Measurements from ENCODE around the gene CFAP46. TPM values are rescaled to one million over a fixed set of nuclear protein-coding genes. Genes with fewer than 3 reads are reported as not detected.

Gene CFAP46
- total RNA-seq, 1 donor from 2014 or later = 1.1 TPM

GRCh38 chr10:132980426-132981172 is 38.2 kb upstream of the CFAP46 start:
- intact Hi-C loops (cut with DNase I) = no loop called here
- ATAC-seq (no peak), DNase-seq (ENCODE audit: low spot score) (no peak)

DNA sequence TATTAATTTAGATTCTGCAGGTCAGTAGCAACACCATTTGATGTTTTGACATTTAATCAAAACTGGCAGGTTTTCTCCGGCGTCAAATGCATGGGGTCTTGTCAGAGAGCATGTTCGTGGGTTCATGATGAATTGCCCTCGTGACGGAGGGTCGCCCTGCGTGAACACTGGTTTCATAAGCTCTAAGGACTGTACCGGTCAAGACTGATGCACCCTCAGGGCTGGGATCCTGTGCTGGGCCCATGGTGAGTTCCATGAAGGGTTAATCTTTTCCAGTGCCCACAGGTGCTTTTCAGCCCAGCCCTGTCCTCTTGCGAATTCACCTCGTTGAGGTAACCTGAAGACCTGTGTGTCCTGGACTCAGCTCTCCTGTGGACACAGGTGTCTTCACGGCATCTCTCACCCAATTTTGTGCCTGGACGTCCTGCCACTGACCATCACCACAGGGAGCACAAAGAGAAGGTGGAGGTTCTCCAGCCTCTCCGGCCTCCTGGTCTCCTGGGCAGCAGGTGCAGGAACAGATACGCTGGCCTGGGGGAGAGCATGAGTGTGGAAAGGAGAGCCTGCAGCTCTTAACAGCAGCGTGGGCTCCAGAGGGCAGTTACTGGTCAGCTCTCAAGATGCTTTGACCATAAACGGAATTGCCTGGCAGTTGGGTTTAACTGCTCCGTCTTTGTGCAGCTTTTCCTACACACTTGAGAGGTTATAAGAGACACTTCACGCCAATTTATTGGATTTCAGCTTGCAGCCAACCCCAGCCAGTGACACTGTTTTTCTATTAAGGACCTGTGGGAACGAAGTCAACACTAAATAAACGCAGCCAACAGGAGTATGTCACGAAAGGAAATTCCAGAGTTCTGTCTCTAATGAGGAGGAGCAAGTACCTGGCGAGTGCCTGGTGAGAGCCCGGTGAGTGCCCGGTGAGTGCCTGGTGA is 37.4 kb upstream of the CFAP46 start:
- DNase-seq (ENCODE audit: low spot score) = no peak
- no peak for ATAC-seq
- intact Hi-C loops (cut with DNase I) = no loop called here

DNA sequence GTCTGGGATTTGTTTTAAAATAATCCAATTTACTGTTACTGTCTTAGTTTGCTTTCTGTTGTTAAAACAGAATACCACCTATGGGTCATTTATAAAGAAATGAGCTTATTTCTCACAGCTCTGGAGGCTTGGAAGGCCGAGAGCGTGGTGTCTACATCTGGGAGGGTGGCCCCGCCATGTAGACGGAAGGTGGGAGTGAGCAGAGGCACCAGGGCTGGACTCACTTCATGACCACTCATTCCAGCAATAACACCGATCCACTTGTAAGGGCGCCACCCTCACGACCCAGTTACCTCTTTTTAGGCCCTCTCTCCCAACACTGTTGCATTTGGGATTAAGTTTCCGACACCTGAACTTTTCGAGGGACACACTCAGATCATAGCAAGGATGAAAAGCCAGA is 36.2 kb upstream of the CFAP46 start:
- DNase-seq (ENCODE audit: low spot score) (peak; percentile 47), ATAC-seq (no peak)
- intact Hi-C loops (cut with DNase I) = no loop called here

GRCh38 chr10:132977807-132978206 is 35.4 kb upstream of the CFAP46 start:
- DNase-seq (ENCODE audit: low spot score) = peak; percentile 41
- intact Hi-C loops (cut with DNase I) = no loop called here
- ATAC-seq = no peak

DNA sequence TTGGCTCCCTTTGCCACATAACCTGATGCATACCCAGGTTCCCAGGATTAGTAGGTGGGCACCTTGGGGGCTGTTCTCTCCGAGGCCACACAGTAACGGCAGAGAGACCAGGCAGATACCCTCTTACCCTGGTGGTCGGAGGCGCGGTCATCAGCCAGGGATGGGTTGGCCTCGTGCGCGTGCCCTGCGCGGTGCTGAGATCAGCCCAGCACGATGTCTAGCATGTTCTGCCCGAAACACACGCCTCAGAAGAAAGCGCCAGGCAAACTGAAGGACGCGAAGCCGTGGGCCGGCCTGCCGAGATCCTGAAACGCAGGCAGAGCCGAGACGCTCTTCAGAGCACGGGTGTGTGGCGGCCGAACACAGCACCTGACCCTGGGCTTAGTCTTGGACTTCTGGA is 34.7 kb upstream of the CFAP46 start:
- intact Hi-C loops (cut with DNase I) = no loop called here
- ATAC-seq (no peak), DNase-seq (ENCODE audit: low spot score) (peak; percentile 34)

GRCh38 chr10:132975831-132976682 is 33.7 kb upstream of the CFAP46 start:
- ATAC-seq (no peak), DNase-seq (ENCODE audit: low spot score) (peak; percentile 37)
- intact Hi-C loops (cut with DNase I) = no loop called here

DNA sequence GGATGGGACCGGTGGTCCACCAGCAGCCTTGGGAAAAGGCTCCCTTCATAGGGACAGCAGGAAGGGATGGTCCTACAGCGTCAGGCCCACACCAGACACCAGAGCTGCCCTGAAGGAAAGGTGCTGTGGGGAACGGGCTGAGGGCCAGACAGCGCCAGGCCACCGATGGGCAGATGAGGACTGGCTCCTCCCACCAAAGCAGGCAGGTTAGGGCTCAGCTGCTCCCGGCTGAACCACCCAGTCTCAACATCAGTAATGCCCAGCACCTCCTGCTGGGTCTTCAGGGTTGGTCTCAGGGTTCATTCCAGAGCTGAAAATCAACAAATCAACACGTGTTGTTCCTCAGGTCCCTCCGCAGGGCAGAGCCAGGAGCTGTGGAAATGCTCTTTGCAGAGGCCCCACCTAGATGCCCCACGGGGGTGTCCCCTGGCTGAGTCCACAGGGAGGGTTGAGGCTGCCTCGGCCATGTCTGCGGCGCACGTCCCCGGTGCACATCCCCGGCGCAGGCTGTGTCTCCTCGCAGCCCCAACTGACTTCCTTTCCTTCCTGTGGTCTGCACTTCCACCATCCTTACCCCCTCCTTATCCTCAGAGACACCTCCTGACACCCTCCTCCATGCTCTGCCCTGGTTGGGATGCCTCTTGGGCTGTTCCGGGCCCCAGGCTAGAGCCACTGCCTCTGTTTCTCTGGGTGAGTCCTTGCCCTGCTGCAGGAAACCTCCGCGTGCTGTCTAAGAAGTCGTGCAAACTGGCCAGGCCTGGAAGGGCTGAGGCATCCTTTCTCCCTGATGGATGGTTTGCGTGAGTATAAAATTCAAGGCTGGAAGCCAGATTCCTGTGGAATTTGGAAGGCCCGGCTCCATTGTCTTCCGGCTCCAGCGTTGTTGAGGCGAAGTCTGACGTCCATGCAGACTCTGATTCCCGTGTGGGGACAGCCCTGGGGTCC is 32.8 kb upstream of the CFAP46 start:
- DNase-seq (ENCODE audit: low spot score) (peak; percentile 36), ATAC-seq (no peak)
- intact Hi-C loops (cut with DNase I) = no loop called here

GRCh38 chr10:132974249-132974796 is 32.0 kb upstream of the CFAP46 start:
- DNase-seq (ENCODE audit: low spot score) (peak; percentile 55), ATAC-seq (no peak)
- intact Hi-C loops (cut with DNase I) = no loop called here

GRCh38 chr10:132973903-132974241 is 31.5 kb upstream of the CFAP46 start:
- no peak for DNase-seq (ENCODE audit: low spot score)
- ATAC-seq = no peak
- intact Hi-C loops (cut with DNase I) = no loop called here

- ATAC-seq = peak; percentile 28
- intact Hi-C loops (cut with DNase I) = no loop called here
Measured at GRCh38 chr10:132972986-132973902, 30.9 kb upstream of the CFAP46 start.

GRCh38 chr10:132972149-132972985 is 30.0 kb upstream of the CFAP46 start:
- intact Hi-C loops (cut with DNase I) = no loop called here
- ATAC-seq = no peak
- DNase-seq (ENCODE audit: low spot score) = peak; percentile 43

More at GRCh38 chr10:132972986-132973902, 30.9 kb upstream of the CFAP46 start:
- DNase-seq (ENCODE audit: low spot score) = peak; percentile 50

DNA sequence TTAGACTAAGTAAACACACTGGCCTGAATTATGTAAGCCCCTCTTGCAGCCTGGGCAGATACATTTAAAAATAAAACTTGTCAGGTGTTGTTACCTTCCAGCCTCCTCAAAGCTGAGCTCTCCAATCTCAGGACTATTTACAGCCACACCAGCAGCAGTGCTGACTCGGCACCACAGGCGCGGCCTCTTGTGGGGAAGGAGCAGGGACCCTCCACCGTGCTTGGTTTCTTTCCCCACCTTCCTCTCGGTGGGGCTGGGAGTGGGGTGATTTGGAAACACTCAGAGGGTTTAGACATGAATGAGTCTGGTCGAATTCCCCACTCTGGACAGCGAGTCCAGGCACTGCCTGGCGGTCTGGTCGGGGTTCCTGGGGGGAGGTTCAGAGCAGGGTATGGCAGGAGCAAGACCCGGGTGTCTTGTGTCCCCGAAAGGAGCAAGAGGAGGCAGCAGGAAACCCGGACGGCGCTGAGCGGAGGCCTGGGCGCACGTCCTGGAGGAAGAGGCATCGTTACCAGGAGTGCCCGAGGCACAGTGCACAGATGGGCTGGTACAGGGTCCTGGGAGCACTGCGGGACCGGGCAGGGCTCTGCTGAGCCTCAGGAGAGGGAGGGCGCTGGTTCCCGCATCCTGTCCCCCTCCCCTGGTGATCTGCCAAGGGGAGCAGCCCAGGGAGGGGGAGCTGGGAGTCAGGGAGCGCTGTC is 29.2 kb upstream of the CFAP46 start:
- DNase-seq (ENCODE audit: low spot score) (peak; percentile 46), ATAC-seq (no peak)
- intact Hi-C loops (cut with DNase I) = no loop called here

DNA sequence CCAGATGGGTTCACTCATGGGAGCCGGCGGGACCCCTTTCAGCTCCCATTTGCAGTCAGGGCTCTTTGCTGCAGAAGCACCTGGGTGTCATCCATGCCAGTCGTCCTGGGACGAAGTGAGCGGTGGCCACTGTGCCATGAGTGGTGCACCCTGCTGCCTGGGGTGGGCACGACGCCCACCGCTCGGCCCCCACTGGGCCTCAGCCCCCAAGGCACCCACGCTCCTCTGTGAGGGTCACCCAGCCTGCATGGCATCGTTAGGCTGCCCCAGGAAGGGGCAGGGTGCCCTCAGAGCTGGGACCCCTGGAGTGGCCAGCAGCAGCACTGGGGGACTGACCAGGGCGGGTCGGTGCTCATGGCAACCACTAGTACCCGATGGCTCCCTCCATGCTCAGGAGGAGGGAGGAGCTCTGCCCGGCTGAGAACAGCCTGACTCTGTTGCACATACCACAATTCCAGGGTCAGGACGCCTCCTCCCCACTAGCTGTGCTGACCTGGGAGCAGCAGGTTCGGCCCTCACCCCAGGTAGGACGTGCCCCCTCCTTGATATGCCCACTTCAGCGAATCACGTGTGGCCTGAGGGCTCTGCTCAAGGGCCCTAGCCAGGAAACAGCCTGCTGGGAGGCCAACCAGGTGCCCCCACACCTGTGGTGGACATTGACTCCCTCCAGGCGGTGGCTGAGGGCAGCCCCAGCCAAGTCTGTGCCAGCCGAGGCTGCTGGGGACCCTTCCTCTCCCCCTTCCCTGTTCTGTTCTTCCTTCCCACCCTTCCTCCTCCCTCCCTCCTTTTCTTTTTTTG is 28.5 kb upstream of the CFAP46 start:
- ATAC-seq (no peak), DNase-seq (ENCODE audit: low spot score) (peak; percentile 44)
- intact Hi-C loops (cut with DNase I) = no loop called here

GRCh38 chr10:132967540-132967939 is 25.2 kb upstream of the CFAP46 start:
- peak; percentile 35 for DNase-seq (ENCODE audit: low spot score)
- intact Hi-C loops (cut with DNase I) = no loop called here
- no peak for ATAC-seq
